C4-2B (cell line): ENCODE results near the gene FOXN3.

Experiments used
- ZFX ChIP-seq: fragments of 450-650 bp; IDR thresholded peaks from 2 replicates; pipeline ENCODE4 v1.6.1; 2017
- TF ChIP-seq, protein P1 (sequence below): fragments of 450-650 bp; conservative IDR thresholded peaks from 2 replicates; pipeline ENCODE4 v1.5.1; 2017; ENCODE audit warnings: mild to moderate bottlenecking

DNA sequence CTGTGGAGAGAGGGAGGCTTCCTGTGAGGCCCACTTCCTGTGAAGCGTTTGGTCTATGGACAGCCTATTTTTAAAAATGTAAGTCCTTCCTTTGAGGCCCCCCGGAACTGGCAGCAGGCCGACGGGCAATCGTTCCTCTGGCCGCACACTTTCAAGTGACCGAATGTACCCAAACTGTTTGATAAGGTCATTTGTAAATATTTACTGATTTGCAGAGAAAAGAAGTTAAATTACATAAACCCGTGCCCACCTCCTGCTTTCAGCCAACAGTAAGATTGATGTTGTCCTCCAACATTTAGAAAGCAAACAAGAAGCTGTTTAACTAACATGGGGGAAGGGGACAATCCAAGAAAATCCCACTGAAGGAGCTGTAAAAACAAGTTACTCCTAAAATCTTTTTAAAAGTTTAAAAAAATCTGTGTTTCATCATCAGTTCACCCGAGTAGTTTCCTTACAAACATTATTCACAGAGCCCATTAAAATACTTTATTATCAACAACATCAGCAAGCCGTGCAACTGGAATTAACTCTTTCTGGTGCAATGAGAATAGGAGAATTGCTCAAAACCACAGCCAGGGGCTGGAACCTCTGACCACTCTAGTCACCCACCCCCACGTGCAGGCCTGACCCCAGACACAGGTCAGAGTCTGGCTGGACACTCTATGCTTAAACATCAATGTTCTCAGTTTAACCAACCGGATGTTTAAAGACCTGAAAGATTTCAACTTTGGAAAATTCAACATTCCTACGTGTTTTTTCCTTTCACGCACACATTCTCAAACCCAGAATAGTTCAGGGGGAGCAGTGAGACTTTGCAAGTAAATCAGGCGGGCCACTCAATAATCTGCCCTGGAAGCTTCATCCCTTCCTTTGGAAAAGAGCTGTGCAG is 65.3 kb downstream of the FOXN3 start:
- TF ChIP-seq, protein P1, sequence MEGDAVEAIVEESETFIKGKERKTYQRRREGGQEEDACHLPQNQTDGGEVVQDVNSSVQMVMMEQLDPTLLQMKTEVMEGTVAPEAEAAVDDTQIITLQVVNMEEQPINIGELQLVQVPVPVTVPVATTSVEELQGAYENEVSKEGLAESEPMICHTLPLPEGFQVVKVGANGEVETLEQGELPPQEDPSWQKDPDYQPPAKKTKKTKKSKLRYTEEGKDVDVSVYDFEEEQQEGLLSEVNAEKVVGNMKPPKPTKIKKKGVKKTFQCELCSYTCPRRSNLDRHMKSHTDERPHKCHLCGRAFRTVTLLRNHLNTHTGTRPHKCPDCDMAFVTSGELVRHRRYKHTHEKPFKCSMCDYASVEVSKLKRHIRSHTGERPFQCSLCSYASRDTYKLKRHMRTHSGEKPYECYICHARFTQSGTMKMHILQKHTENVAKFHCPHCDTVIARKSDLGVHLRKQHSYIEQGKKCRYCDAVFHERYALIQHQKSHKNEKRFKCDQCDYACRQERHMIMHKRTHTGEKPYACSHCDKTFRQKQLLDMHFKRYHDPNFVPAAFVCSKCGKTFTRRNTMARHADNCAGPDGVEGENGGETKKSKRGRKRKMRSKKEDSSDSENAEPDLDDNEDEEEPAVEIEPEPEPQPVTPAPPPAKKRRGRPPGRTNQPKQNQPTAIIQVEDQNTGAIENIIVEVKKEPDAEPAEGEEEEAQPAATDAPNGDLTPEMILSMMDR = no peak
- no peak for TF ChIP-seq ZFX
